ENCODE data around the gene TEAD4.

TEAD4 gene

DNA sequence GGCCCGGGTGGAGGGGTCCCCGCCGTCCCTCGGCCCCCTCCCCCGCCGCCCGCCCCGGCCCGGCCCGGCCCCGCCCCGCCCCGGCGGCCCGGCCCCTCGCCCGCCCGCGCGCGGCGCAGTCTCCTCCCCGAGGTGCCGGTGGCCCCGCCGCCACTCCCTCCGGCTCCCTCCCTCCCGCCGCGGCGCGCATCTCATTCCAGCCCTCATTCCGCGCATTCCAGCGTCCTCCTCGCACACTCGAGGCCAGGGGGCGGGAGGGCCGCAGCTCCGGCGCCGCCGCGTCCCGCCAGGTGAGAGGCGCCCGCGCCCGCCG, at the start of gene TEAD4:
TEAD4 (plus strand) TSS at position 206 of the 313 bp plus-strand sequence.
- H3K4me2 ChIP-seq (ENCODE audit: low read depth, low read length, poor library complexity, severe bottlenecking), result peak within 1 kb of the TSS; percentile 66
- H3F3A ChIP-seq (ENCODE audit: insufficient read depth), result no peaks in the 10 kb centered on the region
- no peaks in the 10 kb centered on the region; the same call in 1 of the 2 replicates for H3K27me3 ChIP-seq (ENCODE audit: low read length)
- H2AFZ ChIP-seq (ENCODE audit: low read depth, low read length, severe bottlenecking), result peak within 1 kb of the TSS; percentile 84
- no peaks in the 10 kb centered on the region for H3K36me3 ChIP-seq (ENCODE audit: low read length)
- peak within 1 kb of the TSS; percentile 73 for H3K9ac ChIP-seq (ENCODE audit: low read length)
- H3K9me2 ChIP-seq (replicated peaks; ENCODE audit: insufficient read depth, low read length), result no peaks in the 10 kb centered on the region
- peak within 1 kb of the TSS; percentile 73 for H3K4me3 ChIP-seq (ENCODE audit: insufficient read depth, low read length, poor library complexity, severe bottlenecking)
- H3K79me2 ChIP-seq (ENCODE audit: insufficient read depth, low read length), result peaks cover 20% of the 10 kb centered on the region
- H4K20me1 ChIP-seq (ENCODE audit: low read depth, low read length), result peaks cover 4% of the 10 kb centered on the region; the same call in 1 of the 2 replicates
- no peak within 1 kb of the TSS; the same call in 1 of the 2 replicates for H3K27ac ChIP-seq (ENCODE audit: low read depth, low read length)
- TF ChIP-seq, protein P1, sequence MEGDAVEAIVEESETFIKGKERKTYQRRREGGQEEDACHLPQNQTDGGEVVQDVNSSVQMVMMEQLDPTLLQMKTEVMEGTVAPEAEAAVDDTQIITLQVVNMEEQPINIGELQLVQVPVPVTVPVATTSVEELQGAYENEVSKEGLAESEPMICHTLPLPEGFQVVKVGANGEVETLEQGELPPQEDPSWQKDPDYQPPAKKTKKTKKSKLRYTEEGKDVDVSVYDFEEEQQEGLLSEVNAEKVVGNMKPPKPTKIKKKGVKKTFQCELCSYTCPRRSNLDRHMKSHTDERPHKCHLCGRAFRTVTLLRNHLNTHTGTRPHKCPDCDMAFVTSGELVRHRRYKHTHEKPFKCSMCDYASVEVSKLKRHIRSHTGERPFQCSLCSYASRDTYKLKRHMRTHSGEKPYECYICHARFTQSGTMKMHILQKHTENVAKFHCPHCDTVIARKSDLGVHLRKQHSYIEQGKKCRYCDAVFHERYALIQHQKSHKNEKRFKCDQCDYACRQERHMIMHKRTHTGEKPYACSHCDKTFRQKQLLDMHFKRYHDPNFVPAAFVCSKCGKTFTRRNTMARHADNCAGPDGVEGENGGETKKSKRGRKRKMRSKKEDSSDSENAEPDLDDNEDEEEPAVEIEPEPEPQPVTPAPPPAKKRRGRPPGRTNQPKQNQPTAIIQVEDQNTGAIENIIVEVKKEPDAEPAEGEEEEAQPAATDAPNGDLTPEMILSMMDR (IDR thresholded peaks at IDR 0.05; ENCODE audit: insufficient read depth, low read length, poor library complexity, severe bottlenecking), result no peak
- no peak for TF ChIP-seq EZH2phosphoT487 (conservative IDR thresholded peaks at IDR 0.05; ENCODE audit: low read length)
- H3K9me3 ChIP-seq (ENCODE audit: insufficient read depth, low read length), result no peaks in the 10 kb centered on the region

DNA sequence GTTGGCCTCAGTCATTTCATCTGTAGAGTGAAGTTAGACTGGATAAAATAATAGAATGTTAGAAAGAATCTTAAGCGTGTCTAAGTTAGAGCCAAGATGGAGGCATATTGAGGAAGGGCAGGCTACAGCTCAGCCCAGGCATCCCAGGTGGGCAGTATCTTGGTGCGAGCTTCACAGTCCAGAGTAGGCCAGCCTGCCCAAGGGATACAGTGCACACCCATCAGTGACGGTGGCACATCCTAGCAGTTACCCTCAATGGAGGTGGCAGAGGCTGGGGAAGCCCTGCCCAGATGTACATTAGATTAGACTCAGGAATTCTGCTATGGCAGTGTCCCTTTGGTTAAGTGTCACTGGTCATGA, 47.0 kb upstream of the TEAD4 start:
- no peak overlapping the region for H2AFZ ChIP-seq (ENCODE audit: low read depth, low read length, severe bottlenecking)
- H3K9me2 ChIP-seq (replicated peaks; ENCODE audit: insufficient read depth, low read length), result no peaks in the 10 kb centered on the region
- H3K4me3 ChIP-seq (ENCODE audit: insufficient read depth, low read length, poor library complexity, severe bottlenecking), result no peak overlapping the region
- no peaks in the 10 kb centered on the region for H3F3A ChIP-seq (ENCODE audit: insufficient read depth)
- no peaks in the 10 kb centered on the region for H3K79me2 ChIP-seq (ENCODE audit: insufficient read depth, low read length)
- H3K9ac ChIP-seq (ENCODE audit: low read length), result no peak overlapping the region
- no peak for TF ChIP-seq EZH2phosphoT487 (conservative IDR thresholded peaks at IDR 0.05; ENCODE audit: low read length)
- TF ChIP-seq, protein P1 (IDR thresholded peaks at IDR 0.05; ENCODE audit: insufficient read depth, low read length, poor library complexity, severe bottlenecking), result no peak
- H3K9me3 ChIP-seq (ENCODE audit: insufficient read depth, low read length), result no peaks in the 10 kb centered on the region
- H4K20me1 ChIP-seq (ENCODE audit: low read depth, low read length), result no peaks in the 10 kb centered on the region
- no peaks in the 10 kb centered on the region for H3K36me3 ChIP-seq (ENCODE audit: low read length)
- H3K27me3 ChIP-seq (ENCODE audit: low read length), result no peaks in the 10 kb centered on the region
- no peak overlapping the region for H3K27ac ChIP-seq (ENCODE audit: low read depth, low read length)
- H3K4me2 ChIP-seq (ENCODE audit: low read depth, low read length, poor library complexity, severe bottlenecking), result no peak overlapping the region

DNA sequence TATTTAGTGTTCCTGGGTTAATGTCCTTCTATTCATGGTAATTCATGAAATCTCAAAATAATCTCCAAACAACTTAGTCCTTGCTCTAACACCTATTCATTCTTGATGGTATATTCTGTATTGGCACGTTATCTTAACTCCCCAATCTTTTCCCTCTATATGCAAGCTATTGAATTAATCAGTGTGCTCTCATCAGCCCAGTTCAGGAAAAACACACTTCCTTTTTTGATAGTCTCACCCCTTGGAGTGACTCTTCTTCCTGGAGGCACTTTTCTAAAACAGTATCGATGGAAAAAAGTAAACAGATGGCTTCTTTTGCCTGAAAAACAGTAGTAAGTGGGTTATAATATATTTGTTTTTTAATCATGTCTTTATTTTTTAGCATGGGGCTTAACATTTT, 39.9 kb upstream of the TEAD4 start:
- no peaks in the 10 kb centered on the region for H3K36me3 ChIP-seq (ENCODE audit: low read length)
- no peaks in the 10 kb centered on the region for H3K9me2 ChIP-seq (replicated peaks; ENCODE audit: insufficient read depth, low read length)
- no peaks in the 10 kb centered on the region for H3K27me3 ChIP-seq (ENCODE audit: low read length)
- H2AFZ ChIP-seq (ENCODE audit: low read depth, low read length, severe bottlenecking), result no peak overlapping the region
- no peaks in the 10 kb centered on the region for H3K79me2 ChIP-seq (ENCODE audit: insufficient read depth, low read length)
- H4K20me1 ChIP-seq (ENCODE audit: low read depth, low read length), result no peaks in the 10 kb centered on the region
- no peak overlapping the region for H3K27ac ChIP-seq (ENCODE audit: low read depth, low read length)
- H3K9ac ChIP-seq (ENCODE audit: low read length), result no peak overlapping the region
- H3K9me3 ChIP-seq (ENCODE audit: insufficient read depth, low read length), result no peaks in the 10 kb centered on the region
- H3K4me3 ChIP-seq (ENCODE audit: insufficient read depth, low read length, poor library complexity, severe bottlenecking), result no peak overlapping the region
- TF ChIP-seq, protein P1 (IDR thresholded peaks at IDR 0.05; ENCODE audit: insufficient read depth, low read length, poor library complexity, severe bottlenecking), result no peak
- no peak for TF ChIP-seq EZH2phosphoT487 (conservative IDR thresholded peaks at IDR 0.05; ENCODE audit: low read length)
- H3F3A ChIP-seq (ENCODE audit: insufficient read depth), result no peaks in the 10 kb centered on the region
- H3K4me2 ChIP-seq (ENCODE audit: low read depth, low read length, poor library complexity, severe bottlenecking), result no peak overlapping the region
